Stimulated activated CD4-positive, alpha-beta T cell treated with anti-CD3 and anti-CD28 coated beads, Interleukin-12 subunit alpha, Interleukin-12 subunit beta, amount 100 ng/mL, for 24 hours (primary cell): ENCODE measurements around the gene METAP1.
"Not testable (repeated sequence)": the region's sequence is repeated elsewhere in the genome, so short reads cannot be mapped to it uniquely, and the experiment has no call there.

ENCODE experiments used
- DNase-seq, 2 experiments: peaks; one replicate each; pipeline ENCODE4 v3.0.0-alpha.2; 2020; ENCODE audit warnings: low read depth in 2 of 2

METAP1 gene

DNA sequence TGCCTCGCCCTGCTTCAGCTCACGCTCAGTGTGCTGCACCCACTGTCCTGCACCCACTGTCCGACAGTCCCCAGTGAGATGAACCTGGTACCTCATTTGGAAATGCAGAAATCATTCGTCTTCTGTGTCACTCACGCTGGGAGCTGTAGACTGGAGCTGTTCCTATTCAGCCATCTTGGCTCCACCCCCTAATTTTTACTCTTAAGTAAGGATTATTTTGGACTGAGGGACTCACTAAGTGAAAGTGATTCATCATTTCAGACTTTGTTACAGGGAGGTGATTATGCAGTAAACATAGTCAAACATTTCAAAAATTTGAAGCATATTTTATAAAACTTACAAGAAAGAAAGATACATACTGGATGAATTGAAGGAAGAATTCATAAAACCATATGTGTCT, 104.3 kb downstream of the METAP1 start:
- not testable (repeated sequence) for DNase-seq

DNA sequence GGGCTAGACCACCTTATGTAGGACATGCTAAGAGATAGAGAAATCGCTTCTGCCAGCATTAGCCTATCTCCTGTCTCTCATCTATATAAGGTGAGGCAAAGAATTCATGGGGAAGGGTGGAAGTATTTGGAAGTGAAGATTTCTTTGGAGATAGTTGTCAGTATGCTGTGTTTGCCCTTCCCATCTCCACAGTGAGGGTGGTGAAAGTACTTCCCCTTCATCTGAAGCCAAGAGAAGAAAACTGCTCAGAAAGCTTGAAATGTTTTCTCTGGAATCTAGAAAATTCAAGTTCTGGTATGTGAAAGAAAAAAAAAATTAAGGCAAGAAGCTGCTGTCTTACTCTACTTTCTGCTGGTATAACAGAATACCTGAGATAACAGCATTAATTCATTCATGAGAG, 105.4 kb downstream of the METAP1 start:
- DNase-seq = no peak

DNA sequence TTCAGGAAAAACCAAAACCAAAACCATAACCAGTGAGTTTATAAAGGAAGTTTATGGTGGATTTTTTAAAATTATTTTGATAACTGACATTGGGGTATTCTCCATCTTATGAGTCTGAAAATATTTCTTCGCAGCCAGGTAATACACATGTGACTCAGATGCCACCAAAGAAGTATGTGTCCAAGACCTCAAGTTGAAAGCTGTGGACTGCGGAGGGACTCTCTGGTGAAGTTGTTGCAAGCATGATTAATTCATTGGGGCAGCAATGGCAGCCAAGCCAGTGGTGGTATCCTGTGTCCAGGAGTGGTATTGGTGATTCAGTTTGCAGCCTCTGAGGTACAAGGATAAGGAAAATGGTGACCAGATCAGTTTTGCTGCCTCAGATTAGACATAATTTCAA, 107.1 kb downstream of the METAP1 start:
- no peak for DNase-seq

DNA sequence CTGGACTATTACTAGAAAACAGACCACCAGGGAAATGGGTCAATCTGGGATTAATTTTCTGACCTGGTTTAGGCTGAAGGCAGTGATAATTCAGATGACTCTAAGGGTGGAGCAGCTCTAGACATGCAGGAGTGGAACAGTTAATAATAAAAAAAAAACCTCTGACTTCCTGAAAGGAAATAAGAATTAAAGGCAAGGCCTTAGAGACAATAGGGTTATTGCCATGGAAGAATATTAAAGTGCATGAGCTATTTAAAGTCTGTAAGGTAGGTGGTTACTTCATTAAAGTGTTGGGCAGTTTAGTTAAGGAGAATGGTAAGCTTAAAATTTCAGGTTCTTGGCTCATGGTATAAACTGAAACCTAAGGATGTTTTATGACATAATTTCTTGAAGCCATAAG, 107.6 kb downstream of the METAP1 start:
- DNase-seq = no peak

DNA sequence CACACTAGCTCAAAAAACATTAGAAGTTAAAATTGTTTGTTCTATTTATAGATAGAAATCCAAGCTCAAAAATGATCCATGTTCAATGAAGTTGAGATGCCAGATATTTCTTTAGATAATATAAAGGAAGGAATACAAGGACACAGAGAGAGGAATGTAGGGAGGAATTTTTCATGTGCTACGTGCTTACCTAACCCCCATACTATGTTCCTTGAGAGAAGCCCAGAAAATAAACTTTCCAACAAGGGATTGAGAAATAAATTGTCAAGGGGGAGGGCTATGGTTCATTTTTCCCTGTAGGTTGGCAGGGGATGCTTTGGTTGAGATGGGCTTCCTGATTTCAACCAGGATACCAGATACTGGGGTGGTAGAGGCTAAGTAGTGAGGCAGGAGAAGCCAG, 108.6 kb downstream of the METAP1 start:
- no peak for DNase-seq

DNA sequence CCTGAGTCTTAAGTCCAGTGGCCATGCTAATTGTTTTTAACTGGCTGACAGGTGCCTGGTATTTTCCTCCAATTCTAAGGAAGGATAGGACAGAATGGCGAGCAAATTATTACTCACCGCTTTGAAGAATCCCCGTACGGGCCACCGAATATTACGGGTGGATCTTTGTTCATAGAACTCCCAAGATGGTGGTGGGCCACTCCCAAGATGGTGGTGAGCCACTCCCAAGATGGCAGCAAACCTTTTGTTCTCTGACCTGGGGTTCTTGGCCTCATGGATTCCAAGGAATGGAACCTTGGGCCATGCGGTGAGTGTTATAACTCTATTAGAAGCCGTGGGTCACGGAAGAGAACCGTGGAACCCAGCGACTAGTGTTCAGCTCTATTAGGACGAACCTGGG, 113.8 kb downstream of the METAP1 start:
- DNase-seq = not testable (repeated sequence)
